ENCODE measurements around the gene PLD4.

GRCh38 chr14:104891121-104891551, 33.5 kb upstream of the PLD4 start:
- TF ChIP-seq POLR2A (IDR thresholded peaks at IDR 0.05), result no peak
- no peak for TF ChIP-seq CTCF (IDR thresholded peaks at IDR 0.05)
